Brain microvascular endothelial cell (primary cell): ENCODE results near the gene POU2F3.

ENCODE experiments used
- DNase-seq: peaks from one replicate; pipeline ENCODE4 v3.0.0-alpha.2; 2020
- H3K27ac ChIP-seq: fragments of 250-450 bp; sonication (Bioruptor Pico); 2 replicates; pipeline ENCODE4 v1.5.1; 2020; ENCODE audit warnings: mild to moderate bottlenecking, moderate library complexity
- H3K27me3 ChIP-seq: fragments of 250-450 bp; sonication (Bioruptor Pico); replicated peaks from 2 replicates; pipeline ENCODE4 v1.5.1; 2020; ENCODE audit warnings: mild to moderate bottlenecking
- H3K36me3 ChIP-seq: fragments of 250-450 bp; sonication (Bioruptor Pico); replicated peaks from 2 replicates; pipeline ENCODE4 v1.5.1; 2020; ENCODE audit warnings: mild to moderate bottlenecking
- H3K4me3 ChIP-seq: 2 replicates; pipeline ENCODE4 v1.5.1; 2011; ENCODE audit warnings: low read depth, mild to moderate bottlenecking, control low read depth, low read length, moderate library complexity
- in situ Hi-C: cut with HindIII; loops from 2 replicates; pipeline ENCODE4 v1.10.0; 2017; ENCODE audit warnings: low sequenced_read_pairs, low pct_ligation_motif_present
- TF ChIP-seq, protein P1 (sequence below): IDR thresholded peaks from 2 replicates; pipeline ENCODE4 v1.5.1; 2011; ENCODE audit warnings: low read depth, mild to moderate bottlenecking, moderate library complexity, low read length, control low read depth, inconsistent platforms; ENCODE audit errors: missing control alignments

Gene POU2F3

DNA sequence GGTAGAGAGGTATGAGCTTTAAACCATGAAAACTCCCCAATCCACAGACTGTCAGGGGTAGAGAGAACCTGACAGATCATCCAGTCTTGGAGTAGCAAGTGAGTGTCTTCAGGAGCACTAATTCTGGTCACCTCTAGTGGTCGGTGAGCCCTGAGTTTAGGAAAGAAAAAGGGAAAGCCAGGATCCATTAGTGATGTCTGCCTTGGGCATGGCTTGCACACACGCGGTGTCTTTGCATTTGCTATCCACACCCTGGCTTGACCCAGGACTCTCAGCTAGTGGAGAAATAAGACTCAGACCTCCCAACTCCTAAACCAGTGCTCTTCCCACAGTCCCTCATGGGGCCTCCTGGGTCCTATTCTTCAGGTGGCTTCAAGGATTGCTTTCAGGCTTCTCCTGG lies 19.3 kb downstream of the POU2F3 start:
- no peak overlapping the region for H3K4me3 ChIP-seq
- TF ChIP-seq, protein P1, sequence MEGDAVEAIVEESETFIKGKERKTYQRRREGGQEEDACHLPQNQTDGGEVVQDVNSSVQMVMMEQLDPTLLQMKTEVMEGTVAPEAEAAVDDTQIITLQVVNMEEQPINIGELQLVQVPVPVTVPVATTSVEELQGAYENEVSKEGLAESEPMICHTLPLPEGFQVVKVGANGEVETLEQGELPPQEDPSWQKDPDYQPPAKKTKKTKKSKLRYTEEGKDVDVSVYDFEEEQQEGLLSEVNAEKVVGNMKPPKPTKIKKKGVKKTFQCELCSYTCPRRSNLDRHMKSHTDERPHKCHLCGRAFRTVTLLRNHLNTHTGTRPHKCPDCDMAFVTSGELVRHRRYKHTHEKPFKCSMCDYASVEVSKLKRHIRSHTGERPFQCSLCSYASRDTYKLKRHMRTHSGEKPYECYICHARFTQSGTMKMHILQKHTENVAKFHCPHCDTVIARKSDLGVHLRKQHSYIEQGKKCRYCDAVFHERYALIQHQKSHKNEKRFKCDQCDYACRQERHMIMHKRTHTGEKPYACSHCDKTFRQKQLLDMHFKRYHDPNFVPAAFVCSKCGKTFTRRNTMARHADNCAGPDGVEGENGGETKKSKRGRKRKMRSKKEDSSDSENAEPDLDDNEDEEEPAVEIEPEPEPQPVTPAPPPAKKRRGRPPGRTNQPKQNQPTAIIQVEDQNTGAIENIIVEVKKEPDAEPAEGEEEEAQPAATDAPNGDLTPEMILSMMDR: no peak
- H3K36me3 ChIP-seq: no peaks in the 10 kb centered on the region
- no peak for DNase-seq
- H3K27ac ChIP-seq: no peak overlapping the region
- in situ Hi-C loops: no loop called here
- peaks cover 30% of the 10 kb centered on the region for H3K27me3 ChIP-seq

DNA sequence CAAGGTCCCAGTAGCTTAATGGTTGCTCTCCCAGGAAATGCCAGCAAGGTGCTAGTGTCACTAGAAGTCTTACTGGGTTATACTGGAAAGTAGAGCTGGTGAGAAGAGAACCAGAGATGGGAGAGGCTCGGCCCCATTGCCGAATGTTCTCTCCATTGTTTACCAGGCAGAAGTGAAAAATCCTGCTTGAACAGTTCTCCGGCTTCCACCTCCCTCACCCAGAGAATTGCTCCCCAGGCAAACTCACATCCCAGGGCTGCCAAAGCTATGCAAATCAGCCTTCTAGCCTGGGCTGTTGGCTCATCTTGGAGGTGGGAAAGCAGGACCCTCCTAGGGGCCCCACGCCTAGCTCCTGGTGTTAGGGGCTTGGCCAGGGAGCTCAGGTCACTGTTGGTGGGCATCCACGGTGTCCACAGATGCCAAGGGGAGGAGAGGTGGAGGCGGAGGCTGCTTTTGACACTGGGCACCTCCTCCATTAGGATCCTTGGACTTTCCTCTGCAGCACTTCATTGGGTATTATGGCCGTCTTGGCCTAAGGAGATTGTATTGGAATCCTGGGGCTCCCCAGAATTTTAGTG lies 20.1 kb downstream of the POU2F3 start:
- in situ Hi-C loops: no loop called here
- H3K27me3 ChIP-seq: peaks cover 21% of the 10 kb centered on the region

DNA sequence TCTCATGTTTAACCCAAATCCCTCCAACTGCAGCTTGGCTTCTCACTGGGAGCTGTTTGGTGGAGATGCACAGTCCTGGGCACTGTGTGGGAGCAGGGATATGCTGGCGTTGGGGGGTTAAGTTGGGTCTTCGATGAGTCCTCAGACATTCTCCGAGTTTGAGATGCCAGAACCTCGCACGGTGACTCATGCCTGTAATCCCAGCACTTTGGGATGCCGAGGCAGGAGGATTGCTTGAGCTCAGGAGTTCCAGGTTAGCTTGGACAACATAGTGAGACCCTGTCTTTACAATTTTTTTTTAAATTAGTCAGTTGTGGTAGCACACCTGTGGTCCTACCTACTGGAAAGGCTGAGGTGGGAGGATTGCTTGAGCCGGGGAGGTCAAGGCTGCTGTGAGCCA lies 20.7 kb downstream of the POU2F3 start:
- peaks cover 16% of the 10 kb centered on the region for H3K27me3 ChIP-seq
- H3K27ac ChIP-seq: no peak overlapping the region
- no peak for DNase-seq
- H3K36me3 ChIP-seq: no peaks in the 10 kb centered on the region
- H3K4me3 ChIP-seq: no peak overlapping the region
- TF ChIP-seq, protein P1: no peak
- in situ Hi-C loops: no loop called here

More for the DNA sequence above, 20.1 kb downstream of the POU2F3 start:
- Histone ChIP-seq H3K36me3 (no peaks in the 10 kb centered on the region), H3K27ac (no peak overlapping the region), H3K4me3 (no peak overlapping the region)
- TF ChIP-seq, protein P1: no peak
- DNase-seq: no peak

DNA sequence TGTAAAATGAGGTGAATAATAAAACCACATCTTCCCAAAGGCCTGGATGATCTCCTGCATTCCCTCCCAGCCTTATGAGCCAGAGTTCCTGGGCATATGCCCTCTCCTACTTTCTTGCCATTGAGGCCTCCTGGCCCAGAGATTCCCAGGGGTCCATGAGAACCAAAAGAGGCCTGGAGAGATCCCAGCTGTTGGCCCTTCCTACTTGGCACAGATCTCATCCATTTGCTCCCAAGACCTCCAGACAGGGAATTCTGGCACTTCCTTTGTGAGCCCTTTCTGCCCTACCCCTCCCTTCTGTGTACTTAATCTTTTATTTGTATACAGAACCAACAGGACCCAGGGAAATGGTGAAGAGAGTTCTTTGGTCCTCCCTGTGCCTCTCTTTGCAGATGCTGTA lies 21.4 kb downstream of the POU2F3 start:
- Histone ChIP-seq H3K27ac (no peak overlapping the region), H3K4me3 (no peak overlapping the region), H3K27me3 (peaks cover 11% of the 10 kb centered on the region), H3K36me3 (no peaks in the 10 kb centered on the region)
- TF ChIP-seq, protein P1: no peak
- in situ Hi-C loops: no loop called here
- DNase-seq: no peak

DNA sequence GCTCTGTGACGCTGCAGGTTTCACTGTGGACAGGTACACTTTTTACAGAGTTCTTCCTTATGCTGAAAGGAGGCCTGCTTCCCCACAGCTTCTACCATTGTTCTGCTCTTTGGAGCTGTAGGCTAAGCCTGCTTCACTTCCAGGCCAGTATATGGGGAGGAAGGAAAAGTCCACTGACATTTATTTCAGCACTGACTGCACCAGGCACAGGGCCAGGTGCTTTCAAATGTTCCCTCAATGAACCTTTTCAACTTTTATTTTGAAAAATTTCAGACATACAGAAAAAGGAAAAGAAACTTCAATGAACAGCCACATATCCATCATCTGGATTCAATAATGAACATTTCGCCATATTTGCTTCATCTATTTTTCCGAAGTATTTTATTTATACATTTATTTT lies 22.0 kb downstream of the POU2F3 start:
- Histone ChIP-seq H3K36me3 (no peaks in the 10 kb centered on the region), H3K4me3 (no peak overlapping the region), H3K27me3 (peaks cover 9% of the 10 kb centered on the region), H3K27ac (no peak overlapping the region)
- no peak for DNase-seq
- TF ChIP-seq, protein P1: no peak
- in situ Hi-C loops: no loop called here

DNA sequence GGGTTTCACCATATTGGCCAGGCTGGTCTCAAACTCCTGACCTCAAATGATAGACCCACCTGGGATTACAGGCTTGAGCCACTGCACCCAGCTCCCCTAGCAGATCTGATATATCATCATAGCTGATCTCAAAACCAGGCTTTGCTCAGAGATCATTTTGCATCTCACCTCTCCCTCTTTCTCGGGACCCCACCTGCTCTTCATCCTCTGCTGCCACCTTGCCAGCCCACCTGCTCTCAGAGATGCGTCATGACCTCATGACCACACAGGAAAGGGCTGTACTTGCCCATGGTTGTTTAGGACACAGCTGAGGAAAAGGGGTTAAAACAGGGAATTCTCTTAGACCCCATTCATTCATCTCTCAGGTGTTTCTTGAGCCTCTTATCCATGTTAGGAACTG lies 27.4 kb downstream of the POU2F3 start:
- TF ChIP-seq, protein P1: no peak
- H3K27ac ChIP-seq: no peak overlapping the region
- no peak for DNase-seq
- no peaks in the 10 kb centered on the region for H3K27me3 ChIP-seq
- in situ Hi-C loops: no loop called here
- no peak overlapping the region for H3K4me3 ChIP-seq
- no peaks in the 10 kb centered on the region for H3K36me3 ChIP-seq
